SJSA1 (cell line): ENCODE results near the gene SOSTDC1. TPM values are rescaled to one million over a fixed set of nuclear protein-coding genes. Genes with fewer than 3 reads are reported as not detected.
"Not testable (repeated sequence)": the region's sequence is repeated elsewhere in the genome, so short reads cannot be mapped to it uniquely, and the experiment has no call there.

Experiments
- DNase-seq, 2 experiments: peaks; one replicate each; pipeline ENCODE4 v3.0.0-alpha.2; 2015 to 2020; ENCODE audit warnings: low spot score in 2 of 2, low read depth in 1 of 2
- H3K27ac ChIP-seq: fragments of 250-450 bp; sonication (Bioruptor Pico); 2 replicates; pipeline ENCODE4 v1.5.1; 2020; ENCODE audit warnings: mild to moderate bottlenecking, moderate library complexity
- H3K27me3 ChIP-seq: fragments of 250-450 bp; sonication (Bioruptor Pico); replicated peaks from 2 replicates; pipeline ENCODE4 v1.5.1; 2020; ENCODE audit warnings: mild to moderate bottlenecking, moderate library complexity
- H3K36me3 ChIP-seq: fragments of 250-450 bp; sonication (Bioruptor Pico); 2 replicates; pipeline ENCODE4 v1.5.1; 2020; ENCODE audit warnings: mild to moderate bottlenecking
- H3K4me1 ChIP-seq: fragments of 250-450 bp; sonication (Bioruptor Pico); replicated peaks from 2 replicates; pipeline ENCODE4 v1.6.1; 2021; ENCODE audit warnings: mild to moderate bottlenecking
- H3K4me3 ChIP-seq: fragments of 250-450 bp; sonication (Bioruptor Pico); 2 replicates; pipeline ENCODE4 v1.5.1; 2020; ENCODE audit warnings: mild to moderate bottlenecking
- H3K9me3 ChIP-seq: fragments of 250-450 bp; sonication (Bioruptor Pico); replicated peaks from 2 replicates; pipeline ENCODE4 v1.5.1; 2020; ENCODE audit warnings: mild to moderate bottlenecking
- total RNA-seq: library from RNA; depleted of rRNA; stranded (reverse); fragments of >200 nt; shearing (Covaris generic); gene quantifications from 2 replicates; pipeline ENCODE4 v1.2.3, GENCODE V29; 2014

The SOSTDC1 gene
- total RNA-seq, 1 experiment from 2014 or later, result 3.0 TPM

DNA sequence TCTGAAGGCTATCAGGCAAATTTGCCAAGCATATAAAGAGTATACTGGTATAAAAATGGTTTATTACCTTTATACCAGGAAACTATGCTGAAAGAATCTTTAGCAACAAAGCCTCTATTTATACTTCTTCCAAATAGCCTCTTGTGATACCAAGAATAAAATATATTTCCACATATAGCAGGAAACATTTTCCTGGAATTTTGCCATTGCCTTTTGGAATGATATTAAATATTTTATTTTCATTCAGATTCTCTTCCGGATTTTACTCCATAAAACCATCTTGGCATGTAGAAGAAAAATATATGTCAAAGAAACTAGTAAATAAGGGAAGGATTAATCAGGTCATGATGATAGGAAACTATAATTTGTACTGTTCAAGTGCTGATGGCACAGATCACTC lies 17.7 kb downstream of the SOSTDC1 start:
- Histone ChIP-seq H3K4me3 (no peak overlapping the region), H3K36me3 (no peaks in the 10 kb centered on the region), H3K4me1 (peaks cover 22% of the 10 kb centered on the region), H3K27ac (no peak overlapping the region), H3K27me3 (no peaks in the 10 kb centered on the region), H3K9me3 (no peaks in the 10 kb centered on the region)
- DNase-seq, result no peak

DNA sequence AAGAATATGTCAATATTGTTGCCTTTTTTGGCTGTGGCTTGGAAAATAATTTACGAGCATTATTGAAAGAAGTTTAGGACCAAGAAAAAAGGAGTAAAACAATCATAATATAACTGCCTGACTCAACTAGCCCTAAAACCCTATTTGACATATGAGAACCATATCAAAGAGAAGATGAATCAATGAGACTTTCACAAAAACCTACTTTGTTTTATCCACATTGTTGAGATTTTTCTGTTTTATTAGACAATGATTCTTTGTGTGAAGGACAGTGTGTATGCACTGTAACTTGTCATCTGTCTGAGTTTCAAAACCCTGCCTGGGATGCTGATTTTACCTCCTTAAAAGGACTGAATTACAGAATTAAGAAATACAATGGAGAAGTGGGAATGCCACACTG lies 19.0 kb downstream of the SOSTDC1 start:
- H3K36me3 ChIP-seq, result no peaks in the 10 kb centered on the region
- H3K4me3 ChIP-seq, result no peak overlapping the region
- H3K9me3 ChIP-seq, result no peaks in the 10 kb centered on the region
- H3K4me1 ChIP-seq, result peaks cover 22% of the 10 kb centered on the region
- H3K27ac ChIP-seq, result no peak overlapping the region
- DNase-seq, result no peak
- H3K27me3 ChIP-seq, result no peaks in the 10 kb centered on the region

DNA sequence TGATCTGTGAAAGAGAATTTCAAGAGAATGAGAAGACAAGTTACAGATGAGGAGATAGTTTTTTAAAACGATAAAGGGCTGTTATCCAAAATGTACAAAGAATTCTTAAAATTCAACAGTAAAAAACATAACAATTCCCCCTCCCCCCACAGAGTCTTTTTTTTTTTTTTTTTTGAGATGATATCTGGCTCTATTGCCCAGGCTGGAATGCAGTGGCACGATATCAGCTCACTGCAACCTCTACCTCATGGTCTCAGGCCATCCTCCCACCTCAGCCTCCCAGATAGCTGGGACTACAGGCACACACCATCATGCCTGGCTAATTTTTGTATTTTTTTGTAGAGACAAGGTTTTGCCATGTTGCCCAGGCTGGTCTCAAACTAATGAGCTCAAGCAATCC lies 21.7 kb downstream of the SOSTDC1 start:
- H3K9me3 ChIP-seq, H3K27me3 ChIP-seq, DNase-seq, H3K27ac ChIP-seq, H3K4me1 ChIP-seq, H3K36me3 ChIP-seq, H3K4me3 ChIP-seq: not testable (repeated sequence)

DNA sequence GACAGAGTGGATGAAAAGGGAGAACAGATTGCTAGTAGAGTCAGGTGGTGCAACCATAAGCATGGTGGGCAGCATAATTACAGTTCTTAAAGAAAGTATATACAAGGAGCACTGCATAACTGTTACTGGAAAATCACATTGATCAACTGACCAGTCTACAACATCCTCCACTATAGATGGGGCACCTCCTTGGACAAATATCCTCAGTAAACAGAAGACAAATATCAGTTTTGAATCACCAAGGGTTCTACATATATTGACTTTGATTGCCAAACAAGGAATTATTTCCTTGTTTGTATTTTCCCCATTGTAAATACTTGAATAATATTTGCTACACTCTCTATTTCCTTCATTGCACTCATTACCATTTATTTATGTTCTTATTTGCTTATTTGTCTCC lies 26.6 kb downstream of the SOSTDC1 start:
- no peak overlapping the region for H3K27ac ChIP-seq
- H3K4me3 ChIP-seq, result no peak overlapping the region
- H3K9me3 ChIP-seq, result no peaks in the 10 kb centered on the region
- no peak for DNase-seq
- H3K4me1 ChIP-seq, result no peaks in the 10 kb centered on the region
- no peaks in the 10 kb centered on the region for H3K27me3 ChIP-seq
- no peaks in the 10 kb centered on the region for H3K36me3 ChIP-seq

DNA sequence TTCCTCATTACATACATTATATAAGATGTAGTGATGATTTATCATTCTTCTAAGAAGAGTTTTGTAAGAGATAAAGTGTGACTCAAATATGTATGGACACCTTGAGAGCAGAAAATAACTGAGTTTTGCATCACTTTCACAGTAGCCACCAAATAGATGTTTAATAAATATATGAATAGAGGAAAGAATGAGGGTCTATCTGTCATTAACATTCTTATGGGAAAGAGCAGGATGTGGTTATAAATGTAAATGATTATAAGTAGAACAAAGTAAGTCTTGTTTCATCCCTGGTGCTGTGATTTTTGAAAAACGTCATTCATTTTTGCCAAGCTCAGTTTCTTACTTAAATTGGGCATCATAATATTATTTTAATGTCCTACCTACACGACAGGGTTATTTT lies 29.2 kb downstream of the SOSTDC1 start:
- no peaks in the 10 kb centered on the region for H3K9me3 ChIP-seq
- no peak overlapping the region for H3K4me3 ChIP-seq
- H3K27ac ChIP-seq, result no peak overlapping the region
- no peaks in the 10 kb centered on the region for H3K27me3 ChIP-seq
- no peaks in the 10 kb centered on the region for H3K36me3 ChIP-seq
- no peak for DNase-seq
- no peaks in the 10 kb centered on the region for H3K4me1 ChIP-seq

DNA sequence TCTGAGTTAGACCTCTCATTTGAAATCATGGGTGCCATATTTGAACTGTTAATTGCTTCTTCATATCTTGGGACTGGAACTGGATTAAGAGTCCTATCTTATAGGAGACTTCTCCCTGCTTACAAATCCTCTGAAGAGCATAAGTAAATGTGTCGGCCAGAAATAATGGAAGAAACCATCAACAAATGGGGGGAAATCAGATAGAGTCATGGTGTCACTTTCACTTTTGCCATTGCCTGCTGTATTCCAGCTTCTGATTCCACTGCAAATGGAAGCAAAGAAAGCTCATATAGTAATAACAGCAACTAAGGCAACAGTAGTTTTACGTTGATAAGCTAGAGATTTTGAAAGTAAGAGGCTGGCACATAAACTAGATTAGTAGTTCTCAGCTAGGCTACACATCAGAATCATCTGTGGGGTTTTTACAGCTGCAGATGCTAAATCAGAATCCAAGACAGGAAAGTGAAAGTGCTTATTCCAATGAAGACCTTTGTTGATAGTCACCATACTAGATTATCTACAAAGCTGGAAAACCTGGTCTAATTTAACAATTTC lies 31.9 kb downstream of the SOSTDC1 start:
- DNase-seq, result no peak

DNA sequence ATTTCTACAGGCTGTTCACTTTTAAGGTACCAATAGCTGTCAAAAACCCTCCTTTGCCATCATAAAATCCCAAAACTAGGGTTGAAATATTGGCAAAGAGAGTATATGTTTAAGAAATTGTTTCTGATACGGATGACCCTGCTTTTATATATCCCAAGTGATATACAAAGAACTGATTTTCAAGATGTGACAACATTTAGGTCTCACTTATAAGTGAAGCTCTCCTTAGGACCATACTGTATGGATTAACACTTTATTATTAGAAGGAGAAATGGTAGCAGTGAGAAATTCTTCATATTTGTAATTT lies 33.2 kb downstream of the SOSTDC1 start:
- no peak overlapping the region for H3K27ac ChIP-seq
- no peak for DNase-seq
- H3K4me3 ChIP-seq, result no peak overlapping the region
- no peaks in the 10 kb centered on the region for H3K36me3 ChIP-seq
- H3K27me3 ChIP-seq, result no peaks in the 10 kb centered on the region
- H3K9me3 ChIP-seq, result no peaks in the 10 kb centered on the region
- peaks cover 18% of the 10 kb centered on the region for H3K4me1 ChIP-seq

More for the DNA sequence above, 31.9 kb downstream of the SOSTDC1 start:
- Histone ChIP-seq H3K27me3 (no peaks in the 10 kb centered on the region), H3K27ac (no peak overlapping the region), H3K4me1 (peaks cover 11% of the 10 kb centered on the region), H3K9me3 (no peaks in the 10 kb centered on the region), H3K4me3 (no peak overlapping the region), H3K36me3 (no peaks in the 10 kb centered on the region)

DNA sequence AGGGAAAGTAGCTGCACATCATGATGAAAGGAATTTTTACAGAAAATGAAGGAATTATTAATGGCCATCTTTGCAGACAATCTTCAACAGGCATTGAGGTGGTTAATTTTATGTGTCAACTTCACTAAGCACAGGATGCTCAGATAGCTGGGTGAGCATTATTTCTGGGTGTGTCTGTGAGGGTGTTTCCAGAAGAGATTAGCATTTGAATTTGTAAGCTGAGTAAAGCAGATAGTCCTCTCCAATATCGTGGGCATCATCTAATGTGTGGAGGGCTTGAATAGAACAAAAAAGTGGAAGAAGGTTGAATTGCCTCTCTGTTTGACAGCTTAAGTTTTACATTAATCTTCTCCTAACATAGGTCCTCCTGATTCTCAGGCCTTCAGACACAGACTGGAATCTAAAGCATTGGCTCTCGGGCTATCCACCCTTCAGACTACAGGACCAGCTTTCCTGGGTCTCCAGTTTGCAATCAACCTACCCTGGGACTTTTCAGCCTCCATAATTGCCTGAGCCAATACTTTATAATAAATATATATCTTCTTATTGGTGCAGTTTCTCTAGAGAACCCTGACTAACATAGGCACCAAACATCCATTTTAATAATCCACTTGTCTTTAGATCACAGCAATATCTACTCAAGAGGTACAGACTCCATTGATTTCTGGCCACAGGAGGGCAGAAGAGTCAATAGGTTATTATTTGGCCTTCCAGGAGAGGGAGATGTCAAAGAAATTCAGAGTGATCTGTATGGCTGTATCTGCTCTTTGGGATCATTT lies 33.7 kb downstream of the SOSTDC1 start:
- Histone ChIP-seq H3K36me3 (no peaks in the 10 kb centered on the region), H3K27ac (no peak overlapping the region), H3K4me3 (no peak overlapping the region), H3K27me3 (no peaks in the 10 kb centered on the region), H3K9me3 (no peaks in the 10 kb centered on the region), H3K4me1 (peaks cover 18% of the 10 kb centered on the region)
- DNase-seq, result peak in 1 of 2 experiments; percentile 56

DNA sequence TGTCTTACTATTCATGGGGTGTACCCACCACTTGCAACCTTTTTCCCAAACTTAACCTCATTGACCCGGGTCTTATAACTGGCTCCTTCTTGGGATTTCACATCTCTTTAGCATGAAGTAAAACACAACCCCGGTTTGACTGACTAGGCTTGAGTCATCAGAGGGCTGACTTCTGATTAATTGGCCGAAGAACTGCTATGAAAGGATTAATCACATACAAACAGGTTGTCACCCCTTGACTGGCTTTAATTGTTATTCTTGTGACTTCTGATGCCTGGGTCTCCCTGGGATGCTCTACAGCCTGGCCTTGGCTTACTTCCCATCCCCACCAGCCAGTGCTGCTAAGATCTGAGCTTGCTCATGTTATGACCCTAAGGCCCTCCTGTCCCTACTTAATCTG lies 35.4 kb downstream of the SOSTDC1 start:
- Histone ChIP-seq H3K9me3 (no peaks in the 10 kb centered on the region), H3K27ac (no peak overlapping the region), H3K36me3 (no peaks in the 10 kb centered on the region), H3K27me3 (no peaks in the 10 kb centered on the region), H3K4me1 (peaks cover 18% of the 10 kb centered on the region), H3K4me3 (no peak overlapping the region)
- DNase-seq, result no peak

DNA sequence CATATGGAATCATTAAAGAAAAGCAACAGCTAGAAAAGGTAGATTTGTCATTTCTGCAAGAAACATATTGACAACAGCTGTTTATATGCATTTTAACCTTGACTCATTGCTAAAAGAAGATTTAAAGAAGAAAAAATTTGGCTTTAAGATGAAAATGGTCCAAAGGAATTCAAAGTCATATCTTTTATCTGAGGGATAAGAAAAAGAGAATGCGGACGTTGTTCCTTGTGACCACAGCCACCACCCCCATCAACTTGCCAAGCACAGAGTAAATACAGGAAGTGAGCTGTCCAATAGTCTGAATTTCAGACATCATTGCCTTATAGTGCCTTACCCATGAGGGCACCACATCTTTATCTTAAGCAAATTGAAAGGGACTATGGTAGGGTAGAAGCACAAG lies 36.9 kb downstream of the SOSTDC1 start:
- Histone ChIP-seq H3K36me3 (no peaks in the 10 kb centered on the region), H3K9me3 (no peaks in the 10 kb centered on the region), H3K4me1 (peaks cover 18% of the 10 kb centered on the region), H3K27me3 (no peaks in the 10 kb centered on the region), H3K4me3 (no peak overlapping the region), H3K27ac (peak overlapping the region; percentile 38)
- peak; percentile 67 to 71 for DNase-seq

DNA sequence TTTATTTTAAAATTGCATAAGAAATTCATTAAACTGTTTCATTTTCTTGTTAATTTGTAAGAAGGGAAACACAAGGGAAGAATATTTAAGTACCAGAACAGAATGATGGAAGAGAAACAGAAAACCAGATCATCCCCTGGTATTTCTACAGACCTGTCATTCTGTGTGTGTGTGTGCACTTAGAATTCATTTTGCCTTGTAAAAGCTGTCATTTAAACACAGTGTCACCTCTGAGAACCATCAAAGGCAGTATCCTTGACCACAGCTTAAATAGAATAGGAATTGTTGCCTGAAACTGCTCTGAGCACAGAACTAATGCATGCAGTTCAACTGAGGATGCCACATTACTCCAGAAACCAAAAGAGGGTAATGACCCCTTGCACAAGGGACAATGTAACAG lies 37.4 kb downstream of the SOSTDC1 start:
- Histone ChIP-seq H3K27ac (peak overlapping the region; percentile 38), H3K27me3 (no peaks in the 10 kb centered on the region), H3K4me3 (no peak overlapping the region), H3K4me1 (peaks cover 18% of the 10 kb centered on the region), H3K36me3 (no peaks in the 10 kb centered on the region), H3K9me3 (no peaks in the 10 kb centered on the region)
- no peak for DNase-seq

DNA sequence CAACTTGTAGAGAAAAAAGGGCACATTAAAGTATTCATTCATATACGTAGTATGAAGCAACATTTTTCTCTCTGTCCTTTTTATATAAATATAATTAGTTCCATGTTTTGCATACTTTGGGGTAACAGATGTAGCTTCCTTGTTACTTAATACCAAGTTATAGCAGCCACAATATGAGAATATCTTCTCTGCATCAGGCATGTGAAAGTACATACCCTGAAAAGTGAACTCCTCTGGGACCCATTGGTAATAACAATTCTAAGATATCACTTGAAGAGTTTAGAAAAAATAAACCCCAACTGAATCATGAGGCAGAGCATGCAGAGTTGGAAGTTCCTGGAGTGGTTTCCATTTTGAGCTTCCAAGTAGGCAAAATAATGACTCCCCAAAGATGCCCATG lies 41.8 kb downstream of the SOSTDC1 start:
- no peaks in the 10 kb centered on the region for H3K36me3 ChIP-seq
- H3K9me3 ChIP-seq, result no peaks in the 10 kb centered on the region
- no peak overlapping the region for H3K27ac ChIP-seq
- no peaks in the 10 kb centered on the region for H3K27me3 ChIP-seq
- peaks cover 35% of the 10 kb centered on the region for H3K4me1 ChIP-seq
- no peak for DNase-seq
- no peak overlapping the region for H3K4me3 ChIP-seq

DNA sequence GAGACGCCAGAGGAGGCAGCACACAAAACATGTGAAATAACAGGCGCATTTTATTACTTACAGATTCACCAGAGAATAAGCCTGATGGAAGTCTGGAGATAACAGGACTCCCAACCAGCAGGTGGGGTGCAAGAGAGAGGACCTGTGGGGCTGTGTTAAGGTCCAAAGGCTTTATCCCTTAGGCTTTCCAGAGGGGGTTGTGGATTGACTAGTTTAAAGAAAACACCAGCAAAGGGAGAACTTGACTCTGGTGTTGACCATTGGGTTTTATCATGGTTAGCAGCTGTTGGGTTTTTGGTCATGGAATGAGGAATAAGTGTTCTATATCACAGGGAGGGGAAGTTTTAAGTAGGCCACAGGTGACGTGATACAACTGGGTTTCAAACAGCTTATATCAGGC lies 42.6 kb downstream of the SOSTDC1 start:
- DNase-seq, result no peak
- no peak overlapping the region for H3K4me3 ChIP-seq
- H3K27me3 ChIP-seq, result no peaks in the 10 kb centered on the region
- H3K27ac ChIP-seq, result no peak overlapping the region
- H3K36me3 ChIP-seq, result no peaks in the 10 kb centered on the region
- no peaks in the 10 kb centered on the region for H3K9me3 ChIP-seq
- peaks cover 30% of the 10 kb centered on the region for H3K4me1 ChIP-seq

DNA sequence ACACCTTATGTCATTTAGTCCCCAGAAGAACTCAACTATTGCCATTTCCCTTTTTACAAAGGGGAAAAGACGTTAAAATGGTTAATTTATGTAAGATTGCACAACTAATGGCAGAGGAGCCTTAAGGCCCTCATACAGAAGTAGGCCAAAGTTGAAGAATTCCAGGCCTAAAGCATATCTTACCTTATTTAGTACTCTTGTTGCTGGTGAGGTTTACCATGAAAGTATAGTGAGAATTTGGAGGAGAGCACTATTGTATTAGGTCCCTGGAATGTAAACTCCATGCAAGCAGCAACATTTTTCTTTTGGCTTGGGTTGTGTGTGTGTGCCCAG lies 43.5 kb downstream of the SOSTDC1 start:
- peak in 1 of 2 experiments; percentile 50 for DNase-seq
- peaks cover 38% of the 10 kb centered on the region for H3K4me1 ChIP-seq
- no peaks in the 10 kb centered on the region for H3K9me3 ChIP-seq
- H3K36me3 ChIP-seq, result no peaks in the 10 kb centered on the region
- H3K27ac ChIP-seq, result peak overlapping the region; percentile 89
- H3K27me3 ChIP-seq, result no peaks in the 10 kb centered on the region
- H3K4me3 ChIP-seq, result no peak overlapping the region
